Smooth muscle cell (in vitro differentiated cells): ENCODE measurements around the gene BDP1. TPM values are rescaled to one million over a fixed set of nuclear protein-coding genes. Genes with fewer than 3 reads are reported as not detected.
"Not testable (repeated sequence)": the region's sequence is repeated elsewhere in the genome, so short reads cannot be mapped to it uniquely, and the experiment has no call there.

ENCODE experiments used
- DNase-seq: peaks from one replicate; lab custom pipeline; 2025; ENCODE audit not compliant: unreplicated experiment; lab: John Stamatoyannopoulos, UW
- H2AFZ ChIP-seq: fragments of 200-600 bp; sonication (generic); 2 replicates; pipeline ENCODE4 v1.6.0; 2016; ENCODE audit warnings: antibody characterized with exemption, low read depth, mild to moderate bottlenecking
- H3F3A ChIP-seq: fragments of 200-600 bp; sonication (generic); 2 replicates; pipeline ENCODE4 v1.6.0; 2017; ENCODE audit warnings: antibody characterized with exemption, low read depth
- H3K27ac ChIP-seq: fragments of 200-600 bp; sonication (generic); 2 replicates; pipeline ENCODE4 v1.5.1; 2016; ENCODE audit warnings: low read depth, mild to moderate bottlenecking
- H3K27me3 ChIP-seq: fragments of 200-600 bp; sonication (generic); 2 replicates; pipeline ENCODE4 v1.6.1; 2016; ENCODE audit warnings: low read depth, mild to moderate bottlenecking
- H3K36me3 ChIP-seq: fragments of 200-600 bp; sonication (generic); 2 replicates; pipeline ENCODE4 v1.5.1; 2016; ENCODE audit warnings: low read depth
- H3K4me1 ChIP-seq: fragments of 200-600 bp; sonication (generic); 2 replicates; pipeline ENCODE4 v1.5.1; 2016; ENCODE audit warnings: low read depth
- H3K4me2 ChIP-seq: fragments of 200-600 bp; sonication (generic); 2 replicates; pipeline ENCODE4 v1.6.0; 2016; ENCODE audit warnings: mild to moderate bottlenecking
- H3K4me3 ChIP-seq: fragments of 200-600 bp; sonication (generic); 2 replicates; pipeline ENCODE4 v1.5.1; 2016; ENCODE audit warnings: mild to moderate bottlenecking
- H3K79me2 ChIP-seq: fragments of 200-600 bp; sonication (generic); 2 replicates; pipeline ENCODE4 v1.6.0; 2016; ENCODE audit warnings: low read depth, mild to moderate bottlenecking
- H3K9ac ChIP-seq: fragments of 200-600 bp; sonication (generic); 2 replicates; pipeline ENCODE4 v1.6.0; 2016; ENCODE audit warnings: low read depth
- H3K9me3 ChIP-seq: fragments of 200-600 bp; sonication (generic); replicated peaks from 2 replicates; pipeline ENCODE4 v1.5.1; 2016; ENCODE audit warnings: low read depth
- H4K20me1 ChIP-seq: fragments of 200-600 bp; sonication (generic); 2 replicates; pipeline ENCODE4 v1.6.0; 2016; ENCODE audit warnings: low read depth
- CTCF ChIP-seq: fragments of 200-600 bp; sonication (generic); IDR thresholded peaks from 2 replicates; pipeline ENCODE4 v1.5.1; 2017; ENCODE audit warnings: borderline replicate concordance, mild to moderate bottlenecking, antibody characterized with exemption; ENCODE audit not compliant: insufficient read depth, poor library complexity, severe bottlenecking
- WGBS: methylation state at CpG from one replicate; pipeline ENCODE4 v1.1.7; 2016; ENCODE audit warnings: low lambda C conversion rate; 5-methylcytosine and 5-hydroxymethylcytosine counted together
- polyA plus RNA-seq: library from polyadenylated mRNA; unstranded; fragments of >200 nt; fragmentation: Nextera tagmentation; extraction: Ambion mirVana; gene quantifications from 2 replicates; pipeline ENCODE4 v1.2.1, GENCODE V29; 2016
- total RNA-seq: library from RNA; depleted of rRNA; stranded (reverse); fragments of >200 nt; gene quantifications from 2 replicates; pipeline ENCODE4 v1.2.3, GENCODE V29; 2014

BDP1 gene
- total and polyA plus RNA-seq, 2 experiments from 2014 or later: 13.5 to 32.8 TPM

GRCh38 chr5:71447218-71447808, 8.1 kb upstream of the BDP1 start:
- 1% methylated on average over 5 of the region's 6 CpGs for WGBS
- not testable (repeated sequence) for DNase-seq, H3K27ac ChIP-seq, H3K4me1 ChIP-seq, H4K20me1 ChIP-seq, H3K36me3 ChIP-seq, H3K79me2 ChIP-seq, H2AFZ ChIP-seq, H3K4me3 ChIP-seq, H3K4me2 ChIP-seq, H3K9ac ChIP-seq, H3K9me3 ChIP-seq, H3F3A ChIP-seq
- H3K27me3 ChIP-seq: peaks cover 20% of the 10 kb centered on the region
- TF ChIP-seq CTCF: peak; percentile 40

GRCh38 chr5:71452876-71453275, 2.6 kb upstream of the BDP1 start:
- H3K9ac ChIP-seq: no peak overlapping the region
- no peaks in the 10 kb centered on the region for H3K36me3 ChIP-seq
- no peak for DNase-seq
- 48% methylated on average over 2 of the region's 2 CpGs for WGBS
- no peak overlapping the region for H2AFZ ChIP-seq
- H3F3A ChIP-seq: no peaks in the 10 kb centered on the region
- peaks cover 20% of the 10 kb centered on the region for H3K79me2 ChIP-seq
- H3K27ac ChIP-seq: no peak overlapping the region
- peaks cover 14% of the 10 kb centered on the region for H3K27me3 ChIP-seq
- no peaks in the 10 kb centered on the region for H3K9me3 ChIP-seq
- no peak for TF ChIP-seq CTCF
- no peak overlapping the region for H3K4me3 ChIP-seq
- H4K20me1 ChIP-seq: peaks cover 15% of the 10 kb centered on the region
- H3K4me2 ChIP-seq: no peak overlapping the region
- peaks cover 15% of the 10 kb centered on the region for H3K4me1 ChIP-seq

- peaks cover 25% of the 10 kb centered on the region for H4K20me1 ChIP-seq
- WGBS: 77% methylated on average over 19 of the region's 19 CpGs
Measured at GRCh38 chr5:71454913-71455312, 538 bp upstream of the BDP1 start.

More at GRCh38 chr5:71454913-71455312, 538 bp upstream of the BDP1 start:
- H3K9me3 ChIP-seq: no peaks in the 10 kb centered on the region
- peaks cover 41% of the 10 kb centered on the region for H3K79me2 ChIP-seq
- peak overlapping the region; percentile 95 for H3K4me3 ChIP-seq
- TF ChIP-seq CTCF: no peak
- H3F3A ChIP-seq: no peaks in the 10 kb centered on the region
- H3K27ac ChIP-seq: peak overlapping the region; percentile 93
- H3K4me1 ChIP-seq: peaks cover 17% of the 10 kb centered on the region
- peaks cover 9% of the 10 kb centered on the region for H3K27me3 ChIP-seq
- DNase-seq: no peak
- H3K9ac ChIP-seq: peak overlapping the region; percentile 93
- peak overlapping the region; percentile 99 for H2AFZ ChIP-seq
- H3K36me3 ChIP-seq: peaks cover 16% of the 10 kb centered on the region
- peak overlapping the region; percentile 90 for H3K4me2 ChIP-seq
